Muscle layer of duodenum (tissue), 2 donors: ENCODE data around the gene ADAM12.

Experiments
- H3K27ac ChIP-seq: one replicate; pipeline ENCODE4 v1.7.0; 2013; ENCODE audit warnings: mild to moderate bottlenecking, low read length
- H3K27me3 ChIP-seq: one replicate; pipeline ENCODE4 v1.7.0; 2013; ENCODE audit warnings: low read depth, mild to moderate bottlenecking, control low read depth, low read length
- H3K36me3 ChIP-seq, 2 donors: one replicate each; pipeline ENCODE4 v1.7.0; 2013; ENCODE audit warnings: low read length in 2 of 2, control low read depth in 1 of 2, mild to moderate bottlenecking in 1 of 2; ENCODE audit not compliant: insufficient read depth in 2 of 2, control insufficient read depth in 1 of 2
- H3K4me1 ChIP-seq, 2 donors: one replicate each; pipeline ENCODE4 v1.7.0; 2013; ENCODE audit warnings: low read length in 2 of 2, mild to moderate bottlenecking in 2 of 2, control low read depth in 1 of 2, moderate library complexity in 1 of 2; ENCODE audit not compliant: insufficient read depth in 2 of 2, control insufficient read depth in 1 of 2
- H3K4me3 ChIP-seq, 2 donors: one replicate each; pipeline ENCODE4 v1.7.0; 2013; ENCODE audit warnings: low read length in 2 of 2, low read depth in 1 of 2, mild to moderate bottlenecking in 1 of 2
- H3K9me3 ChIP-seq, 2 donors: one replicate each; pipeline ENCODE4 v1.7.0; 2013; ENCODE audit warnings: low read length in 2 of 2, control low read depth in 1 of 2, mild to moderate bottlenecking in 1 of 2; ENCODE audit not compliant: control insufficient read depth in 1 of 2
- donor health status: healthy.

Gene ADAM12

GRCh38 chr10:126277181-126277580 is 111.1 kb downstream of the ADAM12 start:
- Histone ChIP-seq H3K36me3 (no peaks in the 10 kb centered on the region), H3K4me1 (no peaks in the 10 kb centered on the region), H3K27ac (no peak overlapping the region), H3K9me3 (no peaks in the 10 kb centered on the region), H3K27me3 (no peaks in the 10 kb centered on the region), H3K4me3 (no peak overlapping the region)

GRCh38 chr10:126272526-126272925 is 115.8 kb downstream of the ADAM12 start:
- H3K36me3 ChIP-seq = no peaks in the 10 kb centered on the region
- H3K9me3 ChIP-seq = no peaks in the 10 kb centered on the region
- no peaks in the 10 kb centered on the region for H3K27me3 ChIP-seq
- no peak overlapping the region for H3K27ac ChIP-seq
- no peak overlapping the region for H3K4me3 ChIP-seq
- H3K4me1 ChIP-seq = no peaks in the 10 kb centered on the region

GRCh38 chr10:126270111-126270510 is 118.2 kb downstream of the ADAM12 start:
- H3K36me3 ChIP-seq = no peaks in the 10 kb centered on the region
- no peak overlapping the region for H3K27ac ChIP-seq
- no peaks in the 10 kb centered on the region for H3K27me3 ChIP-seq
- no peak overlapping the region for H3K4me3 ChIP-seq
- H3K4me1 ChIP-seq = no peaks in the 10 kb centered on the region
- peaks cover 0 to 5% of the 10 kb centered on the region in 2 donors for H3K9me3 ChIP-seq

GRCh38 chr10:126268013-126268920 is 120.0 kb downstream of the ADAM12 start:
- no peaks in the 10 kb centered on the region for H3K36me3 ChIP-seq
- H3K4me3 ChIP-seq = no peak overlapping the region
- H3K9me3 ChIP-seq = peaks cover 0 to 5% of the 10 kb centered on the region in 2 donors
- no peaks in the 10 kb centered on the region for H3K27me3 ChIP-seq
- no peaks in the 10 kb centered on the region for H3K4me1 ChIP-seq
- no peak overlapping the region for H3K27ac ChIP-seq

GRCh38 chr10:126264102-126265018 is 123.9 kb downstream of the ADAM12 start:
- Histone ChIP-seq H3K4me1 (peaks cover 0 to 6% of the 10 kb centered on the region in 2 donors), H3K4me3 (no peak overlapping the region), H3K9me3 (peaks cover 0 to 5% of the 10 kb centered on the region in 2 donors), H3K36me3 (no peaks in the 10 kb centered on the region), H3K27me3 (no peaks in the 10 kb centered on the region), H3K27ac (no peak overlapping the region)

GRCh38 chr10:126263006-126263676 is 125.1 kb downstream of the ADAM12 start:
- Histone ChIP-seq H3K4me1 (peaks cover 0 to 6% of the 10 kb centered on the region in 2 donors), H3K4me3 (no peak overlapping the region), H3K36me3 (no peaks in the 10 kb centered on the region)

GRCh38 chr10:126262233-126262838 is 125.9 kb downstream of the ADAM12 start:
- Histone ChIP-seq H3K36me3 (no peaks in the 10 kb centered on the region), H3K27ac (no peak overlapping the region), H3K4me1 (peaks cover 0 to 6% of the 10 kb centered on the region in 2 donors), H3K4me3 (no peak overlapping the region), H3K9me3 (peaks cover 0 to 5% of the 10 kb centered on the region in 2 donors), H3K27me3 (no peaks in the 10 kb centered on the region)

More at GRCh38 chr10:126263006-126263676, 125.1 kb downstream of the ADAM12 start:
- Histone ChIP-seq H3K27me3 (no peaks in the 10 kb centered on the region), H3K27ac (no peak overlapping the region), H3K9me3 (peaks cover 0 to 5% of the 10 kb centered on the region in 2 donors)

GRCh38 chr10:126259760-126260479 is 128.4 kb downstream of the ADAM12 start:
- Histone ChIP-seq H3K9me3 (no peaks in the 10 kb centered on the region), H3K36me3 (no peaks in the 10 kb centered on the region), H3K27ac (no peak overlapping the region), H3K27me3 (no peaks in the 10 kb centered on the region), H3K4me1 (peaks cover 0 to 6% of the 10 kb centered on the region in 2 donors), H3K4me3 (no peak overlapping the region)

- H3K4me1 ChIP-seq = no peaks in the 10 kb centered on the region
- H3K9me3 ChIP-seq = no peaks in the 10 kb centered on the region
- H3K4me3 ChIP-seq = no peak overlapping the region
- no peaks in the 10 kb centered on the region for H3K27me3 ChIP-seq
- no peak overlapping the region for H3K27ac ChIP-seq
- H3K36me3 ChIP-seq = no peaks in the 10 kb centered on the region
Observed at GRCh38 chr10:126256864-126257263, 131.4 kb downstream of the ADAM12 start.

- Histone ChIP-seq H3K27me3 (no peaks in the 10 kb centered on the region), H3K36me3 (no peaks in the 10 kb centered on the region), H3K27ac (no peak overlapping the region), H3K4me3 (no peak overlapping the region), H3K4me1 (no peaks in the 10 kb centered on the region), H3K9me3 (peaks cover 0 to 4% of the 10 kb centered on the region in 2 donors)
Observed at GRCh38 chr10:126255313-126255712, 133.0 kb downstream of the ADAM12 start.
